IMR-90 (cell line): ENCODE measurements around the gene EVPL. TPM values are rescaled to one million over a fixed set of nuclear protein-coding genes. Genes with fewer than 3 reads are reported as not detected.

ENCODE experiments used
- ATAC-seq: fragments of 200-7000 bp; cut with Tn5 transposase; 2 replicates; pipeline ENCODE4 v1.9.1; 2020; ENCODE audit warnings: low read depth, mild to moderate bottlenecking, moderate library complexity
- BruUV-seq: library from RNA; stranded (reverse); fragments of 400-500 nt; replicated peaks from 2 replicates; lab custom pipeline; 2021; lab: Mats Ljungman, UMichigan
- CTCF ChIA-PET: fragments of 300-600 bp; formaldehyde crosslinking; extraction: SDS; loops from one replicate; lab custom pipeline; 2021; ENCODE audit warnings: antibody characterized with exemption; lab: Yijun Ruan, JAX
- POLR2A ChIA-PET: fragments of 300-600 bp; sonication (Branson Sonifier 250); formaldehyde crosslinking; loops from one replicate; lab custom pipeline; 2022; ENCODE audit warnings: antibody characterized with exemption; ENCODE audit not compliant: unreplicated experiment; lab: Charles Lee
- DNase-seq: peaks from one replicate; pipeline ENCODE4 v3.0.0; 2013
- H2AFZ ChIP-seq: replicated peaks from 2 replicates; pipeline ENCODE3; 2013; ENCODE audit warnings: low read length, mild to moderate bottlenecking; ENCODE audit not compliant: poor library complexity
- H2AK5ac ChIP-seq: 2 replicates; pipeline ENCODE4 v1.6.1; 2013; ENCODE audit warnings: low read depth, low read length, inconsistent platforms
- H2AK9ac ChIP-seq: replicated peaks from 2 replicates; pipeline ENCODE3; 2013; ENCODE audit warnings: mild to moderate bottlenecking, low read depth, low read length, moderate library complexity; ENCODE audit not compliant: poor library complexity
- H2BK120ac ChIP-seq: 2 replicates; pipeline ENCODE4 v1.6.1; 2013; ENCODE audit warnings: low read depth, low read length, inconsistent platforms
- H2BK15ac ChIP-seq: 3 replicates; pipeline ENCODE4 v1.6.1; 2013; ENCODE audit warnings: low read depth, low read length, inconsistent platforms
- H2BK20ac ChIP-seq: 2 replicates; pipeline ENCODE4 v1.6.1; 2013; ENCODE audit warnings: low read depth, mild to moderate bottlenecking, inconsistent platforms, low read length, moderate library complexity
- H2BK5ac ChIP-seq: 2 replicates; pipeline ENCODE4 v1.6.1; 2013; ENCODE audit warnings: mild to moderate bottlenecking, low read depth, low read length, inconsistent platforms; ENCODE audit not compliant: poor library complexity, severe bottlenecking
- H3K14ac ChIP-seq: replicated peaks from 2 replicates; pipeline ENCODE4 v1.6.1; 2013; ENCODE audit warnings: low read depth, low read length, inconsistent platforms
- H3K18ac ChIP-seq: 2 replicates; pipeline ENCODE4 v1.6.1; 2013; ENCODE audit warnings: low read depth, low read length, control low read depth
- H3K23ac ChIP-seq: 2 replicates; pipeline ENCODE4 v1.6.1; 2013; ENCODE audit warnings: low read depth, low read length, inconsistent platforms
- H3K27ac ChIP-seq: 2 replicates; pipeline ENCODE4 v1.5.1; 2013; ENCODE audit warnings: mild to moderate bottlenecking, control low read depth, low read length; ENCODE audit not compliant: insufficient read depth
- H3K27me3 ChIP-seq: 2 replicates; pipeline ENCODE4 v1.6.1; 2013; ENCODE audit warnings: low read length; ENCODE audit not compliant: control insufficient read depth, insufficient read depth
- H3K36me3 ChIP-seq: 2 replicates; pipeline ENCODE4 v1.6.1; 2013; ENCODE audit warnings: low read length, mixed read lengths; ENCODE audit not compliant: control insufficient read depth, insufficient read depth
- H3K4ac ChIP-seq: 2 replicates; pipeline ENCODE4 v1.6.1; 2013; ENCODE audit warnings: low read depth, low read length, inconsistent platforms
- H3K4me1 ChIP-seq: 2 replicates; pipeline ENCODE4 v1.6.1; 2013; ENCODE audit warnings: low read length, mixed read lengths; ENCODE audit not compliant: control insufficient read depth, insufficient read depth
- H3K4me2 ChIP-seq: 2 replicates; pipeline ENCODE4 v1.6.1; 2013; ENCODE audit warnings: low read depth, mild to moderate bottlenecking, control low read depth, low read length, moderate library complexity
- H3K4me3 ChIP-seq: 2 replicates; pipeline ENCODE4 v1.5.1; 2013; ENCODE audit warnings: low read depth, mild to moderate bottlenecking, control low read depth, low read length, moderate library complexity; ENCODE audit not compliant: insufficient read depth
- H3K56ac ChIP-seq: 2 replicates; pipeline ENCODE4 v1.6.1; 2013; ENCODE audit warnings: low read length, inconsistent platforms; ENCODE audit not compliant: insufficient read depth; ENCODE audit errors: extremely low read depth
- H3K79me1 ChIP-seq, 2 experiments: 2 replicates each; pipeline ENCODE4 v1.6.1; 2013; ENCODE audit warnings: low read length in 2 of 2, inconsistent platforms in 1 of 2, low read depth in 1 of 2
- H3K9ac ChIP-seq: 2 replicates; pipeline ENCODE4 v1.6.1; 2013; ENCODE audit warnings: low read depth, low read length, control low read depth
- H3K9me1 ChIP-seq: 2 replicates; pipeline ENCODE4 v1.6.1; 2013; ENCODE audit warnings: low read length, inconsistent platforms; ENCODE audit not compliant: insufficient read depth
- H3K9me3 ChIP-seq: 2 replicates; pipeline ENCODE4 v1.6.1; 2013; ENCODE audit warnings: low read length; ENCODE audit not compliant: control insufficient read depth, insufficient read depth
- H4K20me1 ChIP-seq: 2 replicates; pipeline ENCODE4 v1.6.1; 2013; ENCODE audit warnings: low read length, inconsistent platforms; ENCODE audit not compliant: insufficient read depth
- H4K5ac ChIP-seq: 2 replicates; pipeline ENCODE4 v1.6.1; 2013; ENCODE audit warnings: mild to moderate bottlenecking, low read depth, low read length, control low read depth
- H4K8ac ChIP-seq, 2 experiments: 2 replicates each; pipeline ENCODE4 v1.6.1; 2013; ENCODE audit warnings: low read depth in 2 of 2, low read length in 2 of 2, control low read depth in 1 of 2, inconsistent platforms in 1 of 2
- H4K91ac ChIP-seq: 2 replicates; pipeline ENCODE4 v1.6.1; 2013; ENCODE audit warnings: low read depth, low read length, inconsistent platforms; ENCODE audit not compliant: insufficient read depth
- CHD1 ChIP-seq: IDR thresholded peaks from 2 replicates; pipeline ENCODE4 v1.6.1; 2012; ENCODE audit warnings: low read depth, low read length, improper control_type of control experiment
- RFX5 ChIP-seq: IDR thresholded peaks from 2 replicates; pipeline ENCODE4 v1.8.0; 2012; ENCODE audit warnings: low read depth, mild to moderate bottlenecking, low read length, moderate library complexity
- SMC3 ChIP-seq: fragments of 150-350 bp; IDR thresholded peaks from 2 replicates; pipeline ENCODE4 v1.6.1; 2016; ENCODE audit warnings: low read depth, mild to moderate bottlenecking, antibody characterized with exemption, low read length, moderate library complexity
- WGBS, 2 experiments: methylation state at CpG; one replicate each; pipeline versions ENCODE4 v1.1.5 to v1.1.7; 2013; ENCODE audit warnings: missing lambda C conversion rate in 2 of 2; ENCODE audit not compliant: insufficient read length in 1 of 2; ENCODE audit errors: extremely low coverage in 2 of 2; 5-methylcytosine and 5-hydroxymethylcytosine counted together
- dilution Hi-C: fragments of 300-500 bp; cut with HindIII; formaldehyde crosslinking; loops from one replicate; pipeline ENCODE4 v1.14.3; 2018; ENCODE audit warnings: low sequenced_read_pairs; ENCODE audit not compliant: unreplicated experiment
- in situ Hi-C: fragments of 300-500 bp; cut with MboI; formaldehyde crosslinking; loops from 3 replicates; pipeline ENCODE4 v1.14.3; 2019; ENCODE audit warnings: low sequenced_read_pairs, inconsistent platforms, mixed read lengths
- intact Hi-C: fragments of 100-400 bp; cut with micrococcal nuclease; formaldehyde crosslinking; loops from 2 replicates; pipeline ENCODE4 v1.10.0; 2022
- polyA plus RNA-seq, 3 experiments: library from polyadenylated mRNA; depleted of rRNA; stranded (reverse); fragments of >200 nt; gene quantifications; 2 replicates each; pipeline ENCODE4 v1.2.3, GENCODE V29; 2012; ENCODE audit warnings: low replicate concordance in 1 of 3
- total RNA-seq: library from RNA; depleted of rRNA; stranded (reverse); fragments of >200 nt; gene quantifications from 2 replicates; pipeline ENCODE4 v1.2.3, GENCODE V29; 2012

Gene EVPL
- total and polyA plus RNA-seq, 2 of the 4 experiments (the other 2 are of a cell fraction), result not detected

- Histone ChIP-seq H4K5ac (peak overlapping the region; percentile 52), H3K36me3 (0 out of 2 replicates have a peak, but pooled peaks cover 3% of the 10 kb centered on the region), H4K8ac (peak overlapping the region; percentile 93 to 99), H2BK20ac (no peak overlapping the region), H3K4me1 (peaks cover 7% of the 10 kb centered on the region; the same call in 1 of the 2 replicates), H2AK9ac (peak overlapping the region; percentile 92), H2BK15ac (no peak overlapping the region; the same call in 2 of the 3 replicates), H2BK5ac (peak overlapping the region; percentile 77), H3K79me1 (peaks cover 32 to 76% of the 10 kb centered on the region in 2 experiments), H3K27ac (peak overlapping the region; percentile 93), H3K4ac (peak overlapping the region; percentile 93), H3K27me3 (no peaks in the 10 kb centered on the region), H2BK120ac (no peak overlapping the region), H3K9me1 (peaks cover 22% of the 10 kb centered on the region), H2AK5ac (peak overlapping the region; percentile 76), H3K4me2 (peak overlapping the region; percentile 87), H3K18ac (no peak overlapping the region), H4K20me1 (0 out of 2 replicates have a peak, but pooled peaks cover 3% of the 10 kb centered on the region), H2AFZ (no peak overlapping the region), H3K9ac (peak overlapping the region; percentile 87), H3K23ac (peak overlapping the region; percentile 96; the same call in 1 of the 2 replicates), H3K4me3 (peak overlapping the region; percentile 77), H3K14ac (peak overlapping the region; percentile 98), H3K56ac (peak overlapping the region; percentile 93), H4K91ac (peak overlapping the region; percentile 95), H3K9me3 (no peaks in the 10 kb centered on the region)
- ATAC-seq (no peak), DNase-seq (no peak)
- intact Hi-C loops (no loop called here), in situ Hi-C loops (no loop called here), dilution Hi-C loops (no loop called here)
- WGBS, 2 experiments, result 100% methylated on average over 2 of the region's 18 CpGs; no CpG with 5 or more reads in 1 of the 2 experiments
- no peak for TF ChIP-seq CHD1
- TF ChIP-seq SMC3, result no peak
- TF ChIP-seq RFX5, result no peak
- POLR2A ChIA-PET, result interaction anchor here (0.7 kb wide), 1 partner anchor 10 kb away, joined by 4 read pairs; no protein-coding TSS in a partner anchor
- CTCF ChIA-PET, result interaction anchor here (0.6 kb wide), 1 partner anchor 39 kb away, joined by 4 read pairs; no protein-coding TSS in a partner anchor
- BruUV-seq, result no TSS peak
Measured at GRCh38 chr17:75980188-75981018, 46.7 kb downstream of the EVPL start.
